Upper lobe of right lung (tissue), 1 donor: ENCODE data around the gene CELA1. TPM values are rescaled to one million over a fixed set of nuclear protein-coding genes. Genes with fewer than 3 reads are reported as not detected.

Experiments used
- ATAC-seq: fragments of 200-7000 bp; cut with Tn5 transposase; one replicate; pipeline ENCODE4 v1.9.1; 2020; ENCODE audit warnings: mild to moderate bottlenecking, moderate library complexity
- DNase-seq: peaks from one replicate; pipeline ENCODE4 v3.0.0-alpha.2; 2020
- H3K27ac ChIP-seq: fragments of 200-600 bp; one replicate; pipeline ENCODE4 v1.8.0; 2022
- H3K27me3 ChIP-seq: fragments of 200-600 bp; one replicate; pipeline ENCODE4 v1.8.0; 2022; ENCODE audit warnings: mild to moderate bottlenecking
- H3K36me3 ChIP-seq: fragments of 200-600 bp; one replicate; pipeline ENCODE4 v1.8.0; 2022
- H3K4me1 ChIP-seq: fragments of 200-600 bp; one replicate; pipeline ENCODE4 v1.8.0; 2022
- H3K4me3 ChIP-seq: fragments of 200-600 bp; one replicate; pipeline ENCODE4 v1.8.0; 2022; ENCODE audit warnings: mild to moderate bottlenecking
- H3K9me3 ChIP-seq: fragments of 200-600 bp; one replicate; pipeline ENCODE4 v1.8.0; 2022
- intact Hi-C: fragments of 100-400 bp; cut with DNase I; formaldehyde crosslinking; loops from one replicate; pipeline ENCODE4 v1.11.0; 2022
- total RNA-seq: library from RNA; stranded (reverse); fragmentation: NEBNext Ultra II Directional; extraction: Animal tissue kit (Norgen Biotek cat#: 25700); gene quantifications from one replicate; pipeline ENCODE4 v1.2.1, GENCODE V29; 2021
- TF ChIP-seq, protein P1 (sequence below): fragments of 200-600 bp; IDR thresholded peaks from one replicate; pipeline ENCODE4 v1.8.0; 2022; ENCODE audit warnings: antibody characterized with exemption
- donor health status: DM: no; HTN: yes; CAD: no; lungs with severe emphysema.

CELA1 gene
- total RNA-seq, 1 donor from 2014 or later, result not detected

DNA sequence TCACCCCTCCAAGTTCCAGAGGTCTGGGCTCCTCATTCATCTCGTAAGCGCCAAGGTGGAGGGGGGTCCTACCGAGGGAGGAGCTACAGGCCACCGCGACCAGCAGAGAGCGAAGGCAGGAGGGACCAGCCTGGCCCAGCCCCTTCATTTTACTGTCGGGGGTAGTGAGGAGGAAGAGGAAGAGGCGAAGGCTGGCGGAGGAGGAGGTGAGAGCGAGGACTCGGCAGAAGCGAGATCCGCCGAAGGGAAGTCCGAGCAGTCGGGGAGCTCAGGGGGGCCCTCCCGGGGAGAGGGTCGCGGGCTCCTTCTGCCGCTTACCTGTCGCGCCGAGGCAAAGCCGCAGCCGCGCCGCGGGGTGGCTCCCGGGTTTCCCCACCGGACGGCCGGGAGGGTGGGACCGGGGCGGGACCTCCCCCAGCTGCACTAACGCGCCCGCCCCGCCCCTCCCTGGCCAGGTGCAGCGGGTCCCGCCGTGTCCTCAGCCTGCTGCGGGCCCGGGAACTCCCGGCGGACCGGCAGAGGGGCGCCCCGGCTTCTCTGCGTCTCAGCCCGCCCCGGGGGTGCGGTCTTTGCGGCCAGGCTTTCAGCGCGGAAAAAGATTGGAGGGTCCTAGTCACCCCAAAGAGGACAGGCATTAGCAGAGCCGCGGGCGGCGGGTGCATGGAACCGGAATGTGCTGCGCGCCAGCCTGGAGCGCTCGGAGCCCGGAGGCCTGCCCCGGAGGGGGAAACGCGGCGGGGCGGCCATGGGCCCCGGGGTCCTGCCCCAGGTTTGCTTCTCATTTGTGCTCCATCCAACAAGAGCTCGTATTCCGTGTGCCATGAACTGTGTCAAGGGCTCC, 45.0 kb upstream of the CELA1 start, which contains the start of gene GALNT6:
TSS of gene GALNT6 (minus strand) at position 124 of the 841 bp plus-strand sequence. CDS start 11,625 bp downstream, outside the sequence.
- Histone ChIP-seq H3K27ac (peak within 1 kb of the TSS; percentile 67), H3K9me3 (no peaks in the 10 kb centered on the region), H3K4me1 (peaks cover 10% of the 10 kb centered on the region), H3K36me3 (no peaks in the 10 kb centered on the region), H3K27me3 (no peaks in the 10 kb centered on the region), H3K4me3 (peak within 1 kb of the TSS; percentile 64)
- TF ChIP-seq, protein P1, sequence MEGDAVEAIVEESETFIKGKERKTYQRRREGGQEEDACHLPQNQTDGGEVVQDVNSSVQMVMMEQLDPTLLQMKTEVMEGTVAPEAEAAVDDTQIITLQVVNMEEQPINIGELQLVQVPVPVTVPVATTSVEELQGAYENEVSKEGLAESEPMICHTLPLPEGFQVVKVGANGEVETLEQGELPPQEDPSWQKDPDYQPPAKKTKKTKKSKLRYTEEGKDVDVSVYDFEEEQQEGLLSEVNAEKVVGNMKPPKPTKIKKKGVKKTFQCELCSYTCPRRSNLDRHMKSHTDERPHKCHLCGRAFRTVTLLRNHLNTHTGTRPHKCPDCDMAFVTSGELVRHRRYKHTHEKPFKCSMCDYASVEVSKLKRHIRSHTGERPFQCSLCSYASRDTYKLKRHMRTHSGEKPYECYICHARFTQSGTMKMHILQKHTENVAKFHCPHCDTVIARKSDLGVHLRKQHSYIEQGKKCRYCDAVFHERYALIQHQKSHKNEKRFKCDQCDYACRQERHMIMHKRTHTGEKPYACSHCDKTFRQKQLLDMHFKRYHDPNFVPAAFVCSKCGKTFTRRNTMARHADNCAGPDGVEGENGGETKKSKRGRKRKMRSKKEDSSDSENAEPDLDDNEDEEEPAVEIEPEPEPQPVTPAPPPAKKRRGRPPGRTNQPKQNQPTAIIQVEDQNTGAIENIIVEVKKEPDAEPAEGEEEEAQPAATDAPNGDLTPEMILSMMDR, result no peak
- intact Hi-C loops, result no loop called here
- DNase-seq (peak; percentile 79), ATAC-seq (peak; percentile 69)

DNA sequence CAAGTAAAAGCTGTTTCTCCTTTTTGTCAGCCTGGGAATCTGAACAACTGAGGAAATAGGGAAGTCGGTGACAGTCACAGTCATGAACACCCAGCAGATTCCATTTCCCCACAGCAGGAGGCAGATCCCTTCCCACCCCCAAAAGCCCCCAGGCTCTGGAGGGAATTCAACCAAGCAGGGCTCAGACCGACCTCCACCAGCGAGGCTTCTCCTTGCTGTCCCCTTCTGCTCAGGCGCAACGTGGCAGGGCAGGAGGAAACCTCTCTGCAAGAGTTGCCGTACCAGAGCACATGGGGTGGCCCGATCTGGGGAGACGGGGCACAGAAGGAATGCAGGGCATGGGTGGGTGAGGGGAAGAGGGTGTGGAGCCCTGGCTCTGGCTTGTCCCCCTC, 44.4 kb upstream of the CELA1 start:
- TF ChIP-seq, protein P1, result no peak
- peak overlapping the region; percentile 67 for H3K27ac ChIP-seq
- ATAC-seq, result peak; percentile 64

DNA sequence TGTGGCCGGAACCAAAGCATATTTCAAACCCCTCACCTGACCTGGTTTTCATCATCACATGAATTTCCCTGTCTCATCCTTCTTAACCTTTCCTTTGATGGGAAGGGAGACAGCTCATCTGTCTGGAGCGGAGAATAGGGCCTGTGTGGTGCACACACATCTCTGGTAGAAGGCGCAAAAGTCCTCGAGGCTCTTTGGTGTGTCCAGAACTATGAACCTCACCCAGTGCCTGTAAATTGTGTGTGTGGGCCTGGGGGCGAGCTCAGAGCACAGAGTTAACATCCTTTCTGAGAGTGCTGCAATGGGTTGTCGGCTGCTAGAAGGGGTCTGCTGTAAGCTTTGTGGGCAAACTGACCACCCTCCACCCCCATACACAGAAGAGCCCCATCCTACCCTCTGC, 44.0 kb upstream of the CELA1 start:
- H3K4me3 ChIP-seq, result no peak overlapping the region
- H3K9me3 ChIP-seq, result no peaks in the 10 kb centered on the region
- peaks cover 10% of the 10 kb centered on the region for H3K4me1 ChIP-seq
- intact Hi-C loops, result no loop called here
- no peaks in the 10 kb centered on the region for H3K36me3 ChIP-seq
- no peaks in the 10 kb centered on the region for H3K27me3 ChIP-seq
- ATAC-seq, result no peak
- TF ChIP-seq, protein P1, result no peak
- no peak for DNase-seq
- H3K27ac ChIP-seq, result no peak overlapping the region

More for the DNA sequence above, 44.4 kb upstream of the CELA1 start:
- H3K4me1 ChIP-seq, result peaks cover 10% of the 10 kb centered on the region
- intact Hi-C loops, result no loop called here
- no peaks in the 10 kb centered on the region for H3K36me3 ChIP-seq
- peak overlapping the region; percentile 64 for H3K4me3 ChIP-seq
- H3K27me3 ChIP-seq, result no peaks in the 10 kb centered on the region
- peak; percentile 71 for DNase-seq
- no peaks in the 10 kb centered on the region for H3K9me3 ChIP-seq

DNA sequence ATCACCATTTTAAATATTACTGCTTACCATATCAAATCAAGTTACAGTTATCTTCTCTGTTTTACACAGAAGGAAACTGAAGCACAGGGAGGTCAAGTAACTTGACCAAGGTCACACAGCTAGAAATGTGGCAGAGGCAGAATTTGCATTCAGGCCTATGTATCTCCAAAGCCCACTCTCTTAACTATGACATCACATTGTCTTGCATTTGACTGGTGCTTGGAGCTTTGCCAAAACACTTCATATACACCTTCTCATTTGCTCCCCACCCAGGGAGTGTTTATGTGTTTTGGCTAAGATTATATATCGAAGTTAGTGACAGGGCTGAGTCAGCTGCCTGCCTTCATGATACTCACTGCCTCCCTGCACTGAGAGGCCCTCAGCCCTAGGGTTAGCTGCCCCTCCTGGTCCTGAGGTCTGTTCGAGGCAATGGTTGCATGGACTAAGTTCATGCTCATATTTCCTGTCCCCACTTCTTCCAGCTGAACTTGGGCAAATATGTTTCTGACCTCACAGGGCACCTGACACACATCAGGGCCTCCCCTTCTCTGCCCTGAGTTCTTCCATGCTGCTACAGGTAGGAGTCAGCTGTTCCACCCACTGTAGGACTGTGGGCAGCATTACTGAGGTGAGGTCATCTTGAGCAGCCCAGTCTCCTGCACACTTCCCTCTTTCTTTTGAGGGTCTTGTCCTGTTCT, 43.0 kb upstream of the CELA1 start:
- ATAC-seq (peak; percentile 60), DNase-seq (no peak)
- no peak overlapping the region for H3K4me3 ChIP-seq
- intact Hi-C loops, result no loop called here
- no peak overlapping the region for H3K27ac ChIP-seq
- H3K36me3 ChIP-seq, result no peaks in the 10 kb centered on the region
- H3K9me3 ChIP-seq, result no peaks in the 10 kb centered on the region
- TF ChIP-seq, protein P1, result no peak
- H3K27me3 ChIP-seq, result no peaks in the 10 kb centered on the region
- peaks cover 10% of the 10 kb centered on the region for H3K4me1 ChIP-seq

DNA sequence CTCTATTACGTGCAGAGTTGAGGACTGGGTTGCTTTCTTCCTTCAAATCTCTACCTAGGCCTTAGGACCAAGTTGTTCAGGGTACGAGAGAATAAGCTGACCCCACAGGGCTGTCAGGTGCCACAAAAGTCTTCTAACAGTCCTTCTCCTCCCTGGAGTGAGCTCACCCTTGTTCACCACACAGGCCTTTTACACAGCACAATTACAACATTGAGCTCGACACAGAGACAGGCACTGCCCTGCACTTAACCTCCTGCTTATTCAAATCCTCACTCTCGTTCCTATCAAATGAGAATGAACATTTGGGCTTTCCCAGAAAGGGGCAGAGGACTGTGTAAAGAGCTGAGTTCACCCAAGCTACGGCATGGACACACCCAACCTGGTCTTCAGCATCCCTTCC, 42.4 kb upstream of the CELA1 start:
- DNase-seq (no peak), ATAC-seq (no peak)
- TF ChIP-seq, protein P1, result no peak
- no peak overlapping the region for H3K4me3 ChIP-seq
- intact Hi-C loops, result no loop called here
- H3K27me3 ChIP-seq, result no peaks in the 10 kb centered on the region
- H3K36me3 ChIP-seq, result no peaks in the 10 kb centered on the region
- H3K9me3 ChIP-seq, result no peaks in the 10 kb centered on the region
- no peak overlapping the region for H3K27ac ChIP-seq
- peaks cover 8% of the 10 kb centered on the region for H3K4me1 ChIP-seq
